H9 (cell line): Measurements from ENCODE around the gene DCLK2. TPM values are rescaled to one million over a fixed set of nuclear protein-coding genes. Genes with fewer than 3 reads are reported as not detected.

Experiments
- DNase-seq: peaks from one replicate; pipeline ENCODE4 v3.0.0-alpha.2; 2017
- H2AFZ ChIP-seq: one replicate; pipeline ENCODE4 v1.6.1; 2013; ENCODE audit warnings: mild to moderate bottlenecking, low read length, control low read depth, moderate library complexity
- H2AK5ac ChIP-seq: 2 replicates; pipeline ENCODE4 v1.6.1; 2013; ENCODE audit warnings: low read length, control low read depth, mixed read lengths; ENCODE audit not compliant: insufficient read length
- H2BK120ac ChIP-seq: one replicate; pipeline ENCODE4 v1.6.1; 2013; ENCODE audit warnings: low read depth, mild to moderate bottlenecking, low read length, control low read depth, inconsistent platforms; ENCODE audit not compliant: poor library complexity, severe bottlenecking
- H2BK12ac ChIP-seq: 2 replicates; pipeline ENCODE4 v1.6.1; 2013; ENCODE audit warnings: low read length, control low read depth, mixed read lengths, low read depth; ENCODE audit not compliant: insufficient read length
- H2BK15ac ChIP-seq: 2 replicates; pipeline ENCODE4 v1.6.1; 2013; ENCODE audit warnings: low read depth, low read length, control low read depth
- H2BK20ac ChIP-seq: one replicate; pipeline ENCODE4 v1.6.1; 2013; ENCODE audit warnings: low read depth, mild to moderate bottlenecking, low read length, control low read depth, inconsistent platforms; ENCODE audit not compliant: poor library complexity, severe bottlenecking
- H2BK5ac ChIP-seq: 2 replicates; pipeline ENCODE4 v1.6.1; 2013; ENCODE audit warnings: low read length, control low read depth, mixed read lengths; ENCODE audit not compliant: insufficient read length
- H3K14ac ChIP-seq: 2 replicates; pipeline ENCODE4 v1.6.1; 2013; ENCODE audit warnings: low read length, control low read depth; ENCODE audit not compliant: insufficient read depth
- H3K18ac ChIP-seq: 2 replicates; pipeline ENCODE4 v1.6.1; 2013; ENCODE audit warnings: low read depth, mild to moderate bottlenecking, mixed read lengths, low read length, control low read depth; ENCODE audit not compliant: insufficient read length
- H3K23ac ChIP-seq: 2 replicates; pipeline ENCODE4 v1.6.1; 2013; ENCODE audit warnings: low read length, control low read depth, mixed read lengths, low read depth; ENCODE audit not compliant: insufficient read length
- H3K23me2 ChIP-seq: 2 replicates; pipeline ENCODE4 v1.6.1; 2013; ENCODE audit warnings: low read depth, mild to moderate bottlenecking, mixed read lengths, low read length, control low read depth; ENCODE audit not compliant: insufficient read length, poor library complexity, severe bottlenecking
- H3K27ac ChIP-seq: 2 replicates; pipeline ENCODE4 v1.5.1; 2013; ENCODE audit warnings: low read length, control low read depth, mixed read lengths, low read depth; ENCODE audit not compliant: insufficient read length
- H3K27me3 ChIP-seq: 2 replicates; pipeline ENCODE4 v1.6.1; 2013; ENCODE audit warnings: low read length, control low read depth, inconsistent platforms; ENCODE audit not compliant: insufficient read depth
- H3K4ac ChIP-seq: 2 replicates; pipeline ENCODE4 v1.6.1; 2013; ENCODE audit warnings: low read depth, mild to moderate bottlenecking, control low read depth, inconsistent platforms, low read length, moderate library complexity
- H3K4me1 ChIP-seq: 2 replicates; pipeline ENCODE4 v1.6.1; 2013; ENCODE audit warnings: low read length, control low read depth, inconsistent platforms; ENCODE audit not compliant: insufficient read depth
- H3K4me2 ChIP-seq: 2 replicates; pipeline ENCODE4 v1.6.1; 2013; ENCODE audit warnings: low read length, control low read depth, mixed read lengths; ENCODE audit not compliant: insufficient read length, insufficient read depth
- H3K56ac ChIP-seq: 2 replicates; pipeline ENCODE4 v1.6.1; 2013; ENCODE audit warnings: low read depth, mild to moderate bottlenecking, mixed read lengths, low read length, control low read depth; ENCODE audit not compliant: insufficient read length
- H3K79me1 ChIP-seq: 2 replicates; pipeline ENCODE4 v1.6.1; 2013; ENCODE audit warnings: low read depth, mild to moderate bottlenecking, moderate library complexity, low read length, control low read depth, inconsistent platforms; ENCODE audit not compliant: insufficient read depth, poor library complexity, severe bottlenecking
- H3K79me2 ChIP-seq: 2 replicates; pipeline ENCODE4 v1.6.1; 2013; ENCODE audit warnings: low read length, control low read depth, inconsistent platforms; ENCODE audit not compliant: insufficient read depth
- H3K9ac ChIP-seq: 2 replicates; pipeline ENCODE4 v1.6.1; 2013; ENCODE audit warnings: low read length, control low read depth, mixed read lengths; ENCODE audit not compliant: insufficient read length; ENCODE audit errors: extremely low read depth
- H3K9me3 ChIP-seq: one replicate; pipeline ENCODE4 v1.6.1; 2013; ENCODE audit warnings: low read depth, low read length, inconsistent platforms; ENCODE audit not compliant: control insufficient read depth
- H3T11ph ChIP-seq: one replicate; pipeline ENCODE4 v1.6.1; 2013; ENCODE audit warnings: mild to moderate bottlenecking, low read length, control low read depth, inconsistent platforms
- H4K20me1 ChIP-seq: one replicate; pipeline ENCODE4 v1.6.1; 2013; ENCODE audit not compliant: control insufficient read depth, insufficient read length, insufficient read depth
- H4K5ac ChIP-seq: 2 replicates; pipeline ENCODE4 v1.6.1; 2013; ENCODE audit warnings: low read depth, mild to moderate bottlenecking, mixed read lengths, low read length, control low read depth; ENCODE audit not compliant: insufficient read length
- H4K8ac ChIP-seq: replicated peaks from 2 replicates; pipeline ENCODE4 v1.6.1; 2013; ENCODE audit warnings: low read length, control low read depth, mixed read lengths, low read depth; ENCODE audit not compliant: insufficient read length
- H4K91ac ChIP-seq: 2 replicates; pipeline ENCODE4 v1.6.1; 2013; ENCODE audit warnings: low read depth, mild to moderate bottlenecking, moderate library complexity, mixed read lengths, low read length, control low read depth; ENCODE audit not compliant: insufficient read length
- H3K27ac Mint-ChIP-seq, 3 experiments: 2 replicates in 2 of 3; 3 replicates in 1 of 3; pipeline ENCODE4 v1.8.0; 2020 to 2021; ENCODE audit warnings: mixed read lengths in 3 of 3, mild to moderate bottlenecking in 1 of 3, moderate library complexity in 1 of 3
- H3K27me3 Mint-ChIP-seq: 2 replicates; pipeline ENCODE4 v1.8.0; 2021; ENCODE audit warnings: low read depth, mild to moderate bottlenecking, moderate library complexity, mixed read lengths
- H3K36me3 Mint-ChIP-seq, 3 experiments: 2 replicates in 2 of 3; 3 replicates in 1 of 3; pipeline ENCODE4 v1.8.0; 2020 to 2021; ENCODE audit warnings: low read depth in 3 of 3, mixed read lengths in 3 of 3; ENCODE audit not compliant: insufficient read depth in 1 of 3
- H3K4me1 Mint-ChIP-seq, 2 experiments: 2 replicates each; pipeline ENCODE4 v1.8.0; 2020; ENCODE audit warnings: mixed read lengths in 2 of 2
- H3K4me3 Mint-ChIP-seq, 2 experiments: 2 replicates in 1 of 2; 3 replicates in 1 of 2; pipeline ENCODE4 v1.8.0; 2020 to 2021; ENCODE audit warnings: mild to moderate bottlenecking in 2 of 2, mixed read lengths in 2 of 2, moderate library complexity in 1 of 2
- H3K9me3 Mint-ChIP-seq, 2 experiments: 2 replicates in 1 of 2; 3 replicates in 1 of 2; pipeline ENCODE4 v1.8.0; 2020; ENCODE audit warnings: mild to moderate bottlenecking in 2 of 2, mixed read lengths in 2 of 2, moderate library complexity in 1 of 2
- WGBS: extraction: QIAGEN DNeasy Blood & Tissue Kit; methylation state at CpG from one replicate; pipeline ENCODE4 v1.1.7; 2013; ENCODE audit warnings: missing lambda C conversion rate, low lambda C conversion rate, mixed read lengths; ENCODE audit not compliant: insufficient read length; ENCODE audit errors: extremely low coverage; 5-methylcytosine and 5-hydroxymethylcytosine counted together
- total RNA-seq: library from RNA; stranded (reverse); gene quantifications from 2 replicates; pipeline ENCODE4 v1.2.1, GENCODE V29; 2021
- TF ChIP-seq, protein P1 (sequence below): fragments of 200-600 bp; sonication (generic); conservative IDR thresholded peaks from 3 replicates; pipeline ENCODE4 v1.8.0; 2021; ENCODE audit warnings: antibody characterized with exemption, mild to moderate bottlenecking

Gene DCLK2
- total RNA-seq, 1 experiment from 2014 or later, result 0.33 TPM

DNA sequence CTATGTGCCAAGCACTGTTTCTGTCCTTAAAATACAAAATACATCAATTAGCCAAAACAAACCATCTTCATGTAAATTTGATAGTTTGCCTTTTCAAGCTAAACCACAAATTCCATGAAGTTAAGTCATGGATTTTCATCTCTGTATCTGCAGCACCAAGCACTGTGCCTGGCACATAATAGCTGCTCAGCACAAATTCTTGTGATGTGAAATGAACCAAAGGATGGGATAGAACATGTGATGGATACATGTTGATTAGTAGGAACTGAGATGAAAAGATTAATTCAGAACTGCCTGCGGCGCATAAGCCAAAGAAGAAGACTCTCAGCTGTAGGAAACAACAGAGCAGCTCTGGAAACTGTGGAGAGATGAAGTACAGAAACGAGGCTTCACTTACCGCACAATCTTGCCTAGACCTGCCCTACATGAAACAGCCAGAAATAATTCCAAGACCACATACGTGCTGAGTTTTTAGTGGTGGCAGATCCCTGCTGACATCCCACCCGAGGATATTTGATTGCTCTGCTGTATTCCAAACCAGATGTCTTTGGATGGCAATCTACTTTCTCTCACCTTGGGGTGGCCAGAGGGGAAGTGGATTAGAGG, 40.9 kb upstream of the DCLK2 start:
- no peak overlapping the region for H2BK12ac ChIP-seq
- H3K9me3 Mint-ChIP-seq, result no peaks in the 10 kb centered on the region
- H3K4ac ChIP-seq, result no peak overlapping the region
- no peak overlapping the region for H2BK5ac ChIP-seq
- H3K4me2 ChIP-seq, result no peak overlapping the region
- no peak overlapping the region for H3K56ac ChIP-seq
- no CpG with 5 or more reads among the region's 6 CpGs for WGBS
- H3K36me3 Mint-ChIP-seq, result peaks cover 0 to 1% (median 0%) of the 10 kb centered on the region in 3 experiments; a peak in 1 of 7 replicates
- no peak overlapping the region for H2AK5ac ChIP-seq
- H3K4me1 Mint-ChIP-seq, result peaks cover 16 to 27% of the 10 kb centered on the region in 2 experiments
- no peak overlapping the region for H3K18ac ChIP-seq
- H3K4me3 Mint-ChIP-seq, result no peak overlapping the region
- H3K27ac ChIP-seq, result no peak overlapping the region
- H3K14ac ChIP-seq, result no peak overlapping the region
- no peak overlapping the region for H2BK15ac ChIP-seq
- H3K23me2 ChIP-seq, result no peaks in the 10 kb centered on the region
- no peak overlapping the region for H3T11ph ChIP-seq
- 0 out of 2 replicates have a peak, but pooled peaks cover 2% of the 10 kb centered on the region for H3K79me2 ChIP-seq
- no peak overlapping the region for H2BK20ac ChIP-seq
- H4K8ac ChIP-seq, result no peak overlapping the region
- H4K5ac ChIP-seq, result no peak overlapping the region
- TF ChIP-seq, protein P1, sequence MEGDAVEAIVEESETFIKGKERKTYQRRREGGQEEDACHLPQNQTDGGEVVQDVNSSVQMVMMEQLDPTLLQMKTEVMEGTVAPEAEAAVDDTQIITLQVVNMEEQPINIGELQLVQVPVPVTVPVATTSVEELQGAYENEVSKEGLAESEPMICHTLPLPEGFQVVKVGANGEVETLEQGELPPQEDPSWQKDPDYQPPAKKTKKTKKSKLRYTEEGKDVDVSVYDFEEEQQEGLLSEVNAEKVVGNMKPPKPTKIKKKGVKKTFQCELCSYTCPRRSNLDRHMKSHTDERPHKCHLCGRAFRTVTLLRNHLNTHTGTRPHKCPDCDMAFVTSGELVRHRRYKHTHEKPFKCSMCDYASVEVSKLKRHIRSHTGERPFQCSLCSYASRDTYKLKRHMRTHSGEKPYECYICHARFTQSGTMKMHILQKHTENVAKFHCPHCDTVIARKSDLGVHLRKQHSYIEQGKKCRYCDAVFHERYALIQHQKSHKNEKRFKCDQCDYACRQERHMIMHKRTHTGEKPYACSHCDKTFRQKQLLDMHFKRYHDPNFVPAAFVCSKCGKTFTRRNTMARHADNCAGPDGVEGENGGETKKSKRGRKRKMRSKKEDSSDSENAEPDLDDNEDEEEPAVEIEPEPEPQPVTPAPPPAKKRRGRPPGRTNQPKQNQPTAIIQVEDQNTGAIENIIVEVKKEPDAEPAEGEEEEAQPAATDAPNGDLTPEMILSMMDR, result no peak
- H2BK120ac ChIP-seq, result no peak overlapping the region
- H3K4me1 ChIP-seq, result peaks cover 10% of the 10 kb centered on the region; the same call in 1 of the 2 replicates
- no peaks in the 10 kb centered on the region for H3K27me3 Mint-ChIP-seq
- H4K91ac ChIP-seq, result no peak overlapping the region
- no peak for DNase-seq
- H3K9me3 ChIP-seq, result no peaks in the 10 kb centered on the region
- no peak overlapping the region for H2AFZ ChIP-seq
- H3K79me1 ChIP-seq, result no peaks in the 10 kb centered on the region
- H3K27me3 ChIP-seq, result no peaks in the 10 kb centered on the region
- no peak overlapping the region for H3K27ac Mint-ChIP-seq
- H3K9ac ChIP-seq, result no peak overlapping the region
- no peaks in the 10 kb centered on the region for H4K20me1 ChIP-seq
- H3K23ac ChIP-seq, result no peak overlapping the region
